GM15510 (cell line): ENCODE results near the gene C22orf31.

Experiments
- POLR2A ChIP-seq: IDR thresholded peaks from 3 replicates; pipeline ENCODE4 v1.6.1; 2011; ENCODE audit warnings: borderline replicate concordance; ENCODE audit not compliant: insufficient read length; ENCODE audit errors: extremely low read depth

Gene C22orf31

GRCh38 chr22:29048822-29049654 lies 12.6 kb downstream of the C22orf31 start:
- no peak for TF ChIP-seq POLR2A

GRCh38 chr22:29044657-29045176 lies 16.9 kb downstream of the C22orf31 start:
- no peak for TF ChIP-seq POLR2A

- TF ChIP-seq POLR2A = no peak
Measured at GRCh38 chr22:29043906-29044575, 17.6 kb downstream of the C22orf31 start.

GRCh38 chr22:29041408-29041807 lies 20.2 kb downstream of the C22orf31 start:
- no peak for TF ChIP-seq POLR2A

- TF ChIP-seq POLR2A = no peak
Measured at GRCh38 chr22:29040385-29041275, 21.0 kb downstream of the C22orf31 start.

- no peak for TF ChIP-seq POLR2A
Measured at GRCh38 chr22:29039148-29039547, 22.5 kb downstream of the C22orf31 start.

GRCh38 chr22:29037340-29037932 lies 24.2 kb downstream of the C22orf31 start:
- TF ChIP-seq POLR2A = no peak

- TF ChIP-seq POLR2A = no peak
Measured at GRCh38 chr22:29032584-29032983, 29.0 kb downstream of the C22orf31 start.

- TF ChIP-seq POLR2A = no peak
Measured at GRCh38 chr22:29032014-29032475, 29.6 kb downstream of the C22orf31 start.

GRCh38 chr22:29031227-29032011 lies 30.2 kb downstream of the C22orf31 start:
- no peak for TF ChIP-seq POLR2A

GRCh38 chr22:29030618-29031226 lies 30.9 kb downstream of the C22orf31 start:
- TF ChIP-seq POLR2A = no peak

- no peak for TF ChIP-seq POLR2A
Measured at GRCh38 chr22:29030016-29030617, 31.5 kb downstream of the C22orf31 start.

GRCh38 chr22:29029202-29030000 lies 32.2 kb downstream of the C22orf31 start:
- TF ChIP-seq POLR2A = no peak

GRCh38 chr22:29028468-29028867 lies 33.2 kb downstream of the C22orf31 start:
- TF ChIP-seq POLR2A = no peak
